ENCODE data around the gene DCP1A.
"Not testable (repeated sequence)": the region's sequence is repeated elsewhere in the genome, so short reads cannot be mapped to it uniquely, and the experiment has no call there.

DCP1A gene

DNA sequence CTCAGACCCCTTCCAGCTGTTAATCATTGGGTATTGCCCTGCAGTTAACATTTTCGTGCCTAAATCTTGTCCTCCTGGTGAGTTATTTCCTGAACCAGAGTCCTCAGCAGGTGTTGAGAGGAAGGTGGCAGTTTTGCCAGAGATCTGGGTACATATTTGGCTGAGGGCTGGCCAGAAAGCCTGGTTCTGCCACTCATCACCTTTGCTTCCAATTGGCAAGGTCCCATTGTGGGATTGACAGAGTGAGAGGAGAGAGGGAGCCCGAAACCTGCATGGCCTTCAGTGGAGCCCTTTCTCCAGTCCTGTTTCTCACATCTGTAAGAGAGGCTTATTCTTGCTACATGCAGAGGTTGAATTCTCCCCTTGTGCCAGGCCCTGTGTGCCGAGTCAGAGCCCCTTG lies 82.6 kb downstream of the DCP1A start:
- no peak for DNase-seq (ENCODE audit: low read depth)

DNA sequence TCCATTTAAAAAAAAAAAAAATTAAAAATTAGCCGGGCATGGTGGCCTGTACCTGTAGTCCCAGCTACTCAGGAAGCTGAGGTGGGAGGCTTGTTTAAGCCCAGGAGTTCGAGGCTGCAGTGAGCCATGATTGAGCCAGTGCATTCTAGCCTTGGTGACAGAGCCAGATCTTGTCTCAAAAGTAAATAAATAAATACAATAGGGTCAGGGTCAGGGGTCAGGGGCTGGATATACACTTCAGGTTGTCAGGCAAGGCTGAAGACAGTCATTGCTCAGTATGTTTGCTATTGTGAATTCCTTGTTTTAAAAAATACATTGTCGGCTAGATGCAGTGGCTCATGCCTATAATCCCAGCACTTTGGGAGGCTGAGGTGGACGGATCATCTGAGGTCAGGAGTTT lies 83.4 kb downstream of the DCP1A start:
- no peak for DNase-seq (ENCODE audit: low read depth)

- no peak for DNase-seq (ENCODE audit: low read depth)
Measured at GRCh38 chr3:53261712-53262111, 85.6 kb downstream of the DCP1A start.

GRCh38 chr3:53260286-53260785 lies 87.0 kb downstream of the DCP1A start:
- DNase-seq (ENCODE audit: low read depth): no peak

DNA sequence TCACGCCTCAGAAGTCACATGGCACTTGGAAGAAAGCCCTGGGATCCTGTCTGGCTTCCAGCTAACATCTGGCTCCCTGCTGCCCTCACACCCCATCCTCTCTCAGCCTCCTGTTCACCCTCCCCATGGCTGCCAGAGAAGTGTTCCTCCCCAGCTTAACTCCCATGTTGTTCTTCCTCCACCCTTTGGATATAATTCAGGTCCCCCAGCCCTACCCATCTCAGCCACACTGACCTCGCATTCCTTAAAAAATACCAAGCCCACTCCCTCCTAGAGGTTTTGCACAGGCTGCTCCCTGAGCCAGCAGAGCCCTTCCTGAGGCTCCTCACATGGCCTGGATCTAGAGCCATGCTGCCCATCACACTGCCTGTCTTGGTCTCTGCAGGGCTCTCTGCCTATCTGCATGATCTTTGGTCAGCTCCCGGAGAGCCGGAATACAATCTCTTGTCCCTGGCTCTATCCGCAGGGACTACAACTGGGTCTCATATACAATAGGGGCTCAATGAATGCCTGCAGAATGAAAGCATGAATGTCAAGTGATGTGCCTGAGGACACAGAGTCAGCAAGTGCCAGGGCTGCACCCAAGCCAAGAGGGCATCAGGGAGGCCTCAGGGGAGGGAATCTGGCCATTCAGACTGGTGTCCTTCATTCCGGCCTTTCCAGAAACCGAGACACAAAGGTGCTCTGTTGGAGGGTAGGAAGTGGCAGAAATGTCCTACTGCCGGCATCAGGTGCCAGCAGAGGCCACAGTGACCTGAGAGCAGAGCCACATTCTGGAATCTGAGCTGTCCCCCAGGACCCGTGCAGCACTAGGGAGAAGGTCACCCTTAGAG lies 87.7 kb downstream of the DCP1A start:
- no peak for DNase-seq (ENCODE audit: low read depth)

- DNase-seq (ENCODE audit: low read depth): no peak
Measured at GRCh38 chr3:53258600-53259426, 88.5 kb downstream of the DCP1A start.

GRCh38 chr3:53257465-53257864 lies 89.9 kb downstream of the DCP1A start:
- no peak for DNase-seq (ENCODE audit: low read depth)

- DNase-seq (ENCODE audit: low read depth): no peak
Measured at GRCh38 chr3:53256704-53257055, 90.7 kb downstream of the DCP1A start.

DNA sequence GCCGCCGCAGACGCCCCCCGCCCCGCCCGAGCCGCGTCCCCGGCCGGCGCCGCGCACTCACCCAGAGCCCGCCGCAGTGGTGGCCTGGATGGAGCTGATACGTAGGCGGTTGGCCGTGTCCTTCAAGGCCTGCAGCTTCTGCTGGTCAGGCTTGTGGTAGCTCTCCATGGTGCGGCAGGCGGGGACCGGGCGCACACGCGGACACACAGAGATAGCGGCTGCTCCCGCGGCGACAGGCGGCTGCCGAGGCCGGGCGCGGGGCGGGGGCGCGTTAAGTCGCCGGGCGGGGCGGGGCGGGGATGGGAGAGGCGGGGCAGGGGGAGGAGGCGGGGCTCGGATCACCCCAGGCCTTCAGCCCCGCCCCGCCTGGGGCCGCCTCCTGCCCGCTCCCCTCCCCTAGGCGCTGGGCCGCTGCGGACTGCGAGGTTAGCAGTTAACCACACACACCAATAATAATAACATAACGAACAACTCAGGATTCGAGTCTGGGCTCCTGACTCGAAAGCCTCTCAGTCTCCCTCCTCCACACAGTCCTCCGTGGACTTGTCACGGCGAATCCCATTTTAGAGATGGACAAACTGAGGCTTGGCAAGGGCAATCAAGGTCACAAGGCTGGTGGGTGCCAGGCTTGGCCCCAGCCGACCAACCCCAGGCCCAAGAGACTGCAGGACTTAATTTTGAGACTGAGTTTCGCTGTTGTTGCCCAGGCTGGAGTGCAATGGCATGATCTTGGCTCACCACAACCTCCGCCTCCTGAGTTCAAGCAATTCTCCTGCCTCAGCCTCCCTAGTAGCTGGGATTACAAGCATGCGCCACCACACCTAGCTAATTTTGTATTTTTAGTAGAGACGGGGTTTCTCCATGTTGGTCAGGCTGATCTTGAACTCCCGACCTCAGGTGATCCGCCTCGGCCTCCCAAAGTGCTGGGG lies 91.3 kb downstream of the DCP1A start, which contains the start of gene TKT:
Gene TKT (minus strand): TSS at position 248 of the 929 bp plus-strand sequence. CDS start 80 bp downstream, at position 168.
- peak; percentile 66 for DNase-seq (ENCODE audit: low read depth)

GRCh38 chr3:53255423-53255774 lies 91.9 kb downstream of the DCP1A start:
- peak; percentile 4 for DNase-seq (ENCODE audit: low read depth)

DNA sequence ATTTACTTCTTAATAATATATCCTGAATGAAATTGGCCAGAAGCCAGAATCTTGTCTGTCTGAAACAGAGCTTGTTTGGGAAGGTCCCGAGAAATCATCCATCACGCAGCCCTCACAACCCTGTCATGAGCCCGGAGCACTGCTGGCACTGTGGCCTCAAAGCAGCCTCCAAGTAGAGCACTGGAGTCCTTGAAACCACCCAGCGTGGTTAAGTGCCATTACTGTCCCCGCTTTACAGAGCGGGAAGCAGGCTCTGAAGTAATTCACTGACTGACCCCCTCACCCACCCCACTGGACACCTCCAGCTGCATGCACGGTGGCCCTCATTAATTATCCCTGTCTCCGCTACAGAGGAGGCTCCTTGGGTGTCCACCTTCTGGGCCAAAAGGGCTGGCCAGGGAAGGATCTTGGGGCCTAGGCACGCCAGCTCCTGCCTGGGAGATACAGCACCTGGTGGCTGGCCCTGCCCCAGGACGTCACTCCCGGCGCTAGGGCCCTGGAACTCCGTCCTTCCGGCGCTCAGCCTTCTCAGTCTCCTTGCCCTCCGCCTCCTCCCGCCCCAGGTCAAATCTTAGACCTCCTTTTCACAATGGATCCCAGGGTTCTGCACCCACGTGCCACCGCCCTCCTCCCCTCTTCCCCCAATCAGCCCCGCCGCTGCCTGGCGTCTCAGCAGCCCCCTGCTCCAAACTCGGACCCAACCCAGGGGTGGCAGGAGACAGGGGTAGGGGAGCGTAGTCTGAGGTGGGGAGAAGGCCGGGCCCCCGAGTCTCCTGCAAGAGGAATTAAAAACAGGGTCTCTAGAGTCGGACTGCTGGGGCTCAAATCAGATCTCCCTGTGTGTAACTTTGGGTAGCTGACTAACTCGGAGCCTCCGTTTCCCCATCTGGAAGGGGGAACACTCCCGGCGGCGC lies 92.6 kb downstream of the DCP1A start:
- peak; percentile 14 for DNase-seq (ENCODE audit: low read depth)

- DNase-seq (ENCODE audit: low read depth): no peak
Measured at GRCh38 chr3:53253707-53254508, 93.4 kb downstream of the DCP1A start.

- DNase-seq (ENCODE audit: low read depth): not testable (repeated sequence)
Measured at GRCh38 chr3:53252947-53253322, 94.4 kb downstream of the DCP1A start.

DNA sequence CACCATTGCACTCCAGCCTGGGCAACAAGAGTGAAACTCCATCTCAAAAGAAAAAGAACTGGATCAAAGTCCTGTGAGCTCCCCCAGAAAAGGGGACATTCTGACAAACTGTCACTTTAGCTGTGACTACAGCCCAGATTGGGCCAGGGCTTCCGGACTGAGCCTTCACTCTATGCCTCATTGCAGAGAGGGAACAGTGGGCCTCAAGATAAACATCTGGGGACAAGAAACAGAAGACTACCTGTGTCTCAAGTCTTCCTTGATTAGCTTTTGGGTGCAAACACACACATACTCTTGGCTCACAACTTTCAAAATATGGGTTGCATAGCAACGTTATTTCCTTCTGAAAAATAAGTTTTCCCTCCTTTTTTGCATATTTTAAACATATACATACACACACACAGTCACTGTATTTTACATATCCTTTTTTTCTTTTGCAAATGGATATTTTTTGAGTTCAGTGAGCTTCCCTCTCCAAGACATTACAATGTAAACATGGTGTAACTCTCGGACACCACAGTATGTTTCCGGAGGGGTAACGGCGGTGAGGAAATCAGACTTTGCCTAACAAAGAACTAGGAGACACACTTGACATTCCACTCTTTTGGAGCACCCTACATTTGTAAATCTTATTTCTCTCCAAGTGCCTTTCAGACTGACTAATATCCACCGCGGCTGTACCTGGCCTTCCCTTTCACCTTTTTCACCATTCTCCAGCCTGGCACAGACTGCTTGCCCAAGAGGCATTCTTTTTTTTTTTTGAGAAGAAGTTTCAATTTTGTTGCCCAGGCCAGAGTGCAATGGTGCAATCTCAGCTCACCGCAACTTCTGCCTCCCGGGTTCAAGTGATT lies 95.0 kb downstream of the DCP1A start:
- DNase-seq (ENCODE audit: low read depth): no peak

- no peak for DNase-seq (ENCODE audit: low read depth)
Measured at GRCh38 chr3:53250881-53251605, 96.3 kb downstream of the DCP1A start.

DNA sequence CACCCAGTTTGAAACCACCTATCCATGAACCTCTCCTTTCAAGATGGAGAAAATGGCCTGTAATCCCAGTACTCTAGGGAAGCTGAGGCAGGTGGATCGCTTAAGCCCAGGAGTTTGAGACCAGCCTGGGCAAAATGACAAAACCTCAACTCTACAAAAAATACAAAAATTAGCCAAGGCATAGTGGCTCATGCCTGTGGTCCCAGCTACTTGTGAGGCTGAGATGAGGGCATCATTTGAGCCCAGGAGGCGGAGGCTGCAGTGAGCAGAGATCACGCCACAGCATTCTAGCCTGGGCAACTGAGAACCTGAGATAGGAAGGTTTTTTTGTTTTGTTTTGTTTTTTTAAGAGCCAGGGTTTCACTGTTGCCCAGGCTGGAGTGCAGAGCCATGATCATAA lies 96.9 kb downstream of the DCP1A start:
- no peak for DNase-seq (ENCODE audit: low read depth)

- DNase-seq (ENCODE audit: low read depth): no peak
Measured at GRCh38 chr3:53248161-53248560, 99.2 kb downstream of the DCP1A start.

GRCh38 chr3:53247619-53248018 lies 99.7 kb downstream of the DCP1A start:
- DNase-seq (ENCODE audit: low read depth): no peak

Measured in activated gamma-delta T cell treated with anti-CD3 and anti-CD28 coated beads, Interleukin-2, amount 50 U/mL, for 16 hours (primary cell).